ENCODE measurements around the gene AGFG1.

GRCh38 chr2:227579791-227580190 lies 107.8 kb downstream of the AGFG1 start:
- TF ChIP-seq CTCF (IDR thresholded peaks at IDR 0.05; ENCODE audit: borderline replicate concordance, extremely low read depth, low read length, poor library complexity, severe bottlenecking) (no peak), EZH2 (IDR thresholded peaks at IDR 0.05; ENCODE audit: borderline replicate concordance, low read depth, low read length, severe bottlenecking) (no peak)
